Hematopoietic multipotent progenitor cell treated with erythropoietin and hydrocortisone succinate and interleukin-3 and kit ligand, for 8 days (in vitro differentiated cells): ENCODE results near the gene ANKRD40.
"Not testable (repeated sequence)": the region's sequence is repeated elsewhere in the genome, so short reads cannot be mapped to it uniquely, and the experiment has no call there.

ENCODE experiments used
- DNase-seq: peaks from one replicate; pipeline ENCODE4 v3.0.0-alpha.2; 2015

Gene ANKRD40

GRCh38 chr17:50710025-50710424 lies 2.3 kb upstream of the ANKRD40 start:
- no peak for DNase-seq

- DNase-seq = not testable (repeated sequence)
Observed at GRCh38 chr17:50709053-50709452, 1.3 kb upstream of the ANKRD40 start.

GRCh38 chr17:50708050-50709000 lies 611 bp upstream of the ANKRD40 start:
- DNase-seq = peak; percentile 47

GRCh38 chr17:50703162-50703561 lies 4.6 kb downstream of the ANKRD40 start:
- DNase-seq = no peak

GRCh38 chr17:50699410-50699809 lies 8.3 kb downstream of the ANKRD40 start:
- no peak for DNase-seq

- no peak for DNase-seq
Observed at GRCh38 chr17:50697663-50698272, 9.9 kb downstream of the ANKRD40 start.

GRCh38 chr17:50697062-50697461 lies 10.7 kb downstream of the ANKRD40 start:
- no peak for DNase-seq

GRCh38 chr17:50696365-50696879 lies 11.3 kb downstream of the ANKRD40 start:
- no peak for DNase-seq

GRCh38 chr17:50693036-50693682 lies 14.6 kb downstream of the ANKRD40 start:
- no peak for DNase-seq

GRCh38 chr17:50692448-50693035 lies 15.2 kb downstream of the ANKRD40 start:
- DNase-seq = no peak

GRCh38 chr17:50691550-50692447 lies 15.9 kb downstream of the ANKRD40 start:
- DNase-seq = no peak

- no peak for DNase-seq
Observed at GRCh38 chr17:50690887-50691549, 16.7 kb downstream of the ANKRD40 start.

GRCh38 chr17:50689956-50690886 lies 17.5 kb downstream of the ANKRD40 start:
- DNase-seq = no peak

GRCh38 chr17:50689251-50689650 lies 18.5 kb downstream of the ANKRD40 start:
- DNase-seq = no peak

- no peak for DNase-seq
Observed at GRCh38 chr17:50688245-50688644, 19.5 kb downstream of the ANKRD40 start.

GRCh38 chr17:50687200-50688066 lies 20.3 kb downstream of the ANKRD40 start:
- DNase-seq = no peak

GRCh38 chr17:50686494-50687199 lies 21.1 kb downstream of the ANKRD40 start:
- no peak for DNase-seq

- no peak for DNase-seq
Observed at GRCh38 chr17:50685691-50686493, 21.8 kb downstream of the ANKRD40 start.
